ENCODE measurements around the gene CD1E.
"Not testable (repeated sequence)": the region's sequence is repeated elsewhere in the genome, so short reads cannot be mapped to it uniquely, and the experiment has no call there.

Gene CD1E

DNA sequence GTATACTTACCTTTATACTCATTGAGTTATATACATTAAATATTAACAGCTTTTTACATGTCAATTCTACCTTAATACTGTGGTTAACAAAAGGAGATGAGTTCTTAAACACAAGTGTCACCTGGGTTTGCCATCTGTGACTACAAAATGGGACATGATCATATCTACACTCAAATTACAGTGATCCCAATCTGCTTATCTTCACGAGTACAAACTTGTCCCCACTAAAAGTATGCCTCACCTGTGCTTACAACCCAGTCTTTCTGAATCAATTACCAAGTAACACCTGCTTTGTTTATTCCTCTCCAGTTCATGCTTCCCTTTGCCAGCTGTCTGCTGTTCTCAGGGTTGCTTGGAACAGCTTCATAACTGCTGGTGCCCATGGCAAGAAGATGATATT is 8.8 kb downstream of the CD1E start:
- DNase-seq (ENCODE audit: low read depth in 2 of 2, low spot score in 1 of 2) = no peak

DNA sequence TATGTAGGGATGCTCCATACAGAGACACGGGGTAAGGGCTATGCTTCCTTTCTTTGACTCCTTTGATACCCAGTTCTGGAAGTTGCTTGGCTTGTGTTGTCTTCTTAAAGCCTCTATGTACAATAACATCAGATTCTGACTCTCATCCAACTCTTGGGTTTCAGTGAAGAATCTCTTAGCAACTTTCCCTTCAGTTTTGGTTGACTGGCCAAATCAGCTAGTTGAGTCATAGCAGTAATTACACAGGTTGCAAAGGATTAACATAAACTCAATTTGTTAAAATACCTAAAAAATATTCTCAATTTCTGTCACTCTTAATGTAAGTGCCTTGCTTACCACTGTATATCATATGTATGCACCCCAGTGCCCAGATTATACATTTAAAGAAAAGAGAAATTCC is 9.2 kb downstream of the CD1E start:
- no peak for DNase-seq (ENCODE audit: low read depth in 2 of 2, low spot score in 1 of 2)

DNA sequence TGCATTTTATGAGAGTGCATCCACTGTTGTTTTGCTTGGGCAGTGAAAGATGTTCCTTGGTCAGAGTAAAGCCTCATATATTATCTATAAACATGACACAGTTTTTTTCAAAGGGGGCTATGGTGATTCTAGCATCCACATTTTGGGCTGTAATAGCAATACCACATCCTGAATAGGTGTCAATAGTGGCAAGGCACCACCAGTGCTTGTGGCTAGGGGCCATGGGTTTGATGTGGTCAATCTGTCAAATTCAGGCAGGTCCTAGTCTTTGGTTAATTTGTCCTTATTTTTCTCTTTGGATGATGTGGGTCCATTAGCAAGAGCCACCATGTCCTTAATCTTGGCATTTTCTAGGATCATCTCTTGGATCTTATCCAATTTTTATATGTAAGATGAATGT is 13.1 kb downstream of the CD1E start:
- no peak for DNase-seq (ENCODE audit: low read depth in 2 of 2, low spot score in 1 of 2)

DNA sequence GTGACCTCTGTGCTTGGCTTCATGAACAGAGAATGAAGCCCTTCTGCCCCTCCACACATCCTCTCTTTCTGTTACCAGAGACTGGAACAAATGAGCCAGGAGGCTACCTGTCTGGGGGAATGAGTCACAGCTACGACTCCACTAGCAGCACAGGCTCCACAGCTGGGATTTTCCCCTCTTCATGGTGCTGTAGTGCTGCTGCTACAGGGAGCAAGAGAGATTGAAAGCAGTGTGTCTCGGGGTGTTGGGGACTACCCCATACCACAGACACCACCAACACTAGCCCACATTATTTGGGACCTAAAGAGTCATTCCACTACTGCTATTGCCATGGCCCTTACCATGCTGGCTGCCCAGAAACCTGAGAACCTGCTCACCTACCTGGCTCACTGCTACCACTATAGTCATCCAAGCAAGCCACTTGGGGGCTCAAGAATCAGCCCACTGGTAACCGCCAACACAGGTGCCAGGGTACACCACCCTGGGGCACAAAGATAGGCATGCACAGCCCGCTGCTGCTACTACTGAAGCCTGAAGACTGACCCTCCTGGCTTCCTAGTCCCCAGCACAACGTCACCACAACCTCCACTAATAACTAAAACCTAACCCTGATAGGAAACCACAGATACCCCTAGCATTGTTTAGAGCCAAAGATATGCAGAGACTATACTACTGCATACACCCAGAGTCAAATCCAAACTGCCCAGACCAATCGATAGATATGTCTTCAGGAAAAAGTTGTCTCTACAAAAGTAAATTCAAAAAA is 17.7 kb downstream of the CD1E start:
- DNase-seq (ENCODE audit: low read depth in 2 of 2, low spot score in 1 of 2) = no peak

DNA sequence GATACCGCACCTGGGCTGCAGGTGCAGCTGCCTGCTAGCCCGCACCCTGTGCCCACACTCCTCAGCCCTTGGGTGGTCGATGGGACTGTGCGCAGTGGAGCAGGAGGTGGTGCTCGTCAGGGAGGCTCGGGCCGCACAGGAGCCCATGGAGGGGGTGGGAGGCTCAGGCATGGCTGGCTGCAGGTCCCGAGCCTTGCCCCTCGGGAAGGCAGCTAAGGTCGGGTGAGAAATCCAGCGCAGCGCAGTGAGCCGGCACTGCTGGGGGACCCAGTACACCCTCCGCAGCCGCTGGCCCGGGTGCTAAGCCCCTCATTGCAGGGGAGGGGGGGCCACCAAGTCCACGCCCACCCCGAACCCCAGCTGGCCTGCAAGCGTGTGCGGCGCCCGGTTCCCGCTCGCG is 20.4 kb downstream of the CD1E start:
- DNase-seq (ENCODE audit: low read depth in 2 of 2, low spot score in 1 of 2) = not testable (repeated sequence)

DNA sequence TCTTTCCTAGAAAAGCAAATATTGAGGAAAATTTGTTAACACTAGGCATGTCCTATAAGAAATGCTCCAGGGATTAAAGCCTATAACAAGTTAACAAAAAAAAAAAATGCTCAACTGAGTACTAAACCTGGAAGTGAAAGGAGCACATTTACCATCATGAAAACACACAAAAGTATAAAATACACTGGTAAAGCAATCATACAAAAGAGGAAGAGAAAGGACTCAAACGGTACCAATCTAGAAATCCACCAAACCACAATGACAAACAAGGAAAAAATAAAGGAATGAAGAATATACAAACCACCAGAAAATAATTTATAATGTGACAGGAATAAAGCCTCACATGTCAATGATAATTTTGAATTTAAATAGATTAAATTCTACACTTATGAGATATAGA is 21.2 kb downstream of the CD1E start:
- DNase-seq (ENCODE audit: low read depth in 2 of 2, low spot score in 1 of 2) = no peak

GRCh38 chr1:158390331-158390730 is 36.6 kb downstream of the CD1E start:
- DNase-seq (ENCODE audit: low read depth in 2 of 2, low spot score in 1 of 2) = no peak

DNA sequence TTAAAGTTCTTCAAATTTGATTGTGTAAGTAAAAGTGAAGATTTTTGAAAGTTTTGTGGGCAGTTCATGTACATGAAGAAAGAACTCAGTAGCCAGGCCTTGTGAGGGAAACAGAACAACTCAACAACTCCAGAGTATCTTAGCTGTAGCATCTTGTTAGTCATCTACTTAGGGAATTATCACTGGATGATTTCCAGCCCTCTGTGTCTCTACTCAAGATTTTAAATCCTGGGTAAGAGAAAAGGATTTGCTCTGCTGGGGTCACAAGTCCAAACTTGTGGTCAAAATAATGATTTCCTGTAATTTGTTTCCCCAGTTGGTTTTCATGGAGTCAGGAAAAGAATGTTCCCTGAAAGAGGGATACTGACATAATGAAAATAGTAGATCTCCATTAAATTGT is 37.4 kb downstream of the CD1E start:
- no peak for DNase-seq (ENCODE audit: low read depth in 2 of 2, low spot score in 1 of 2)

- DNase-seq (ENCODE audit: low read depth in 2 of 2, low spot score in 1 of 2) = no peak
Measured at GRCh38 chr1:158393476-158393875, 39.8 kb downstream of the CD1E start.

DNA sequence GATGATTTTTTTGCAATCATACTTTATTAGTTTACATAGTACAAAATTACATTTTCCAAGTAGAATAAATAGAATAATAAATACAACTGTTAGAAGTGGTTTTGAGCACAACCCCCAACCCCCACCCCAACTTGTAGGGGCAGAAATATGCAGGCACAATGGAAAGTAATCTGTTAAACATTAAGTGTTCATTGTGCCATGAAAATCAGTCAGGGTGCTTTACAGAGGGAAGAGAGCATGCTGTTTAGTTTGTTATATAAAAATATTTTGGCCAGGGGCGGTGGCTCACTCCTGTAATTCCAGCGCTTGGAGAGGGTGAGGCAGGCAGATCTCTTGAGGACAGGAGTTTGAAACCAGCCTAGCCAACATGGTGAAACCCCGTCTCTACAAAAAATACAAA is 43.0 kb downstream of the CD1E start:
- no peak for DNase-seq (ENCODE audit: low read depth in 2 of 2, low spot score in 1 of 2)

GRCh38 chr1:158398818-158399514 is 45.3 kb downstream of the CD1E start, which contains the start of gene OR10T2:
TSS of gene OR10T2 (minus strand) at chr1:158399466. CDS start at chr1:158399466, 0 bp downstream.
- no peak for DNase-seq (ENCODE audit: low read depth in 2 of 2, low spot score in 1 of 2)

DNA sequence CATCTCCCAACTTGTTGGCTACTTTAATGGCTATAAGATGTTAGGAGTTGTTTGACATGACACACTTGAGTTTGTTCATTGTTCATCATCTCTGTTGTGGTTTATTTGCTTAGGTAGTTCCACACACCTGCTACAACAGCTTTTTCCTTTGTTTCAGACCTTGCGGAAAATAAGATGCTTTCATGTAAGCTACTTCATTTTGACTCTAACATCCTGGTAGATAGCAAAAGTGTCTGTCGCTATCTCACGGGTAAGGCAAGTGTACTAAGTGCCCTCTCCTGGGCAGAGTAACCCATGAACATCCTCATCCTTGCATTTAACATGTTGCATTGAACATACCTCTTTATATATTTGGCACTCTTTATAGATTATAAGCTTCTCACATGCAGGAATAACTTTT is 47.2 kb downstream of the CD1E start:
- DNase-seq (ENCODE audit: low read depth in 2 of 2, low spot score in 1 of 2) = no peak

GRCh38 chr1:158407092-158407491 is 53.4 kb downstream of the CD1E start:
- DNase-seq (ENCODE audit: low read depth in 2 of 2, low spot score in 1 of 2) = no peak

Data from stimulated activated CD8-positive, alpha-beta memory T cell treated with anti-CD3 and anti-CD28 coated beads, Interleukin-4, amount 100 ng/mL, for 1 hour (primary cell).